Small intestine (tissue), 7 donors: ENCODE measurements around the gene AMPH. TPM values are rescaled to one million over a fixed set of nuclear protein-coding genes. Genes with fewer than 3 reads are reported as not detected.
"Not testable (repeated sequence)": the region's sequence is repeated elsewhere in the genome, so short reads cannot be mapped to it uniquely, and the experiment has no call there.

Experiments
- DNase-seq, 2 donors: peaks; one replicate each; pipeline versions ENCODE4 v3.0.0 to v3.0.0-alpha.2; 2013
- FAIRE-seq: peaks from 2 replicates; lab custom pipeline; 2012; peaks lifted over from hg19 to GRCh38; lab: Jason Lieb, UNC
- H3K27ac ChIP-seq, 3 donors: one replicate each; pipeline ENCODE4 v1.5.1; 2013; ENCODE audit warnings: low read length in 2 of 3, mild to moderate bottlenecking in 2 of 3, control low read depth in 1 of 3, inconsistent platforms in 1 of 3, low read depth in 1 of 3, moderate library complexity in 1 of 3
- H3K27me3 ChIP-seq, 3 donors: one replicate each; pipeline ENCODE4 v1.6.1; 2013; ENCODE audit warnings: low read length in 3 of 3, inconsistent platforms in 1 of 3; ENCODE audit not compliant: control insufficient read depth in 3 of 3, insufficient read depth in 3 of 3
- H3K36me3 ChIP-seq, 3 donors: one replicate each; pipeline ENCODE4 v1.6.1; 2013; ENCODE audit warnings: low read length in 3 of 3, inconsistent platforms in 1 of 3, low read depth in 1 of 3, mild to moderate bottlenecking in 1 of 3, moderate library complexity in 1 of 3; ENCODE audit not compliant: control insufficient read depth in 3 of 3, insufficient read depth in 2 of 3
- H3K4me1 ChIP-seq, 3 donors: one replicate each; pipeline ENCODE4 v1.6.1; 2013; ENCODE audit warnings: low read length in 2 of 3, inconsistent platforms in 1 of 3, low read depth in 1 of 3, mild to moderate bottlenecking in 1 of 3, moderate library complexity in 1 of 3; ENCODE audit not compliant: control insufficient read depth in 3 of 3, insufficient read depth in 2 of 3
- H3K4me3 ChIP-seq, 3 donors: one replicate each; pipeline ENCODE4 v1.5.1; 2013; ENCODE audit warnings: low read length in 3 of 3, control low read depth in 1 of 3, inconsistent platforms in 1 of 3, low read depth in 1 of 3, mild to moderate bottlenecking in 1 of 3, moderate library complexity in 1 of 3
- H3K9me3 ChIP-seq, 2 donors: one replicate each; pipeline ENCODE4 v1.6.1; 2013; ENCODE audit warnings: low read depth in 1 of 2, low read length in 1 of 2; ENCODE audit not compliant: control insufficient read depth in 2 of 2, insufficient read depth in 1 of 2
- WGBS, 3 donors: extraction: QIAGEN DNeasy Blood & Tissue Kit; methylation state at CpG; one replicate each; pipeline ENCODE4 v1.1.7; 2013; 5-methylcytosine and 5-hydroxymethylcytosine counted together
- polyA plus RNA-seq, 4 donors: library from polyadenylated mRNA; stranded (reverse) in 3 of 4; unstranded in 1 of 4; fragments of 200-250 nt in 3 of 4; fragments of 120-200 nt in 1 of 4; gene quantifications; one replicate each; pipeline versions ENCODE4 v1.2.1 to v1.2.3, GENCODE V29; 2013
- donor health status: healthy with polysubstance abuse.
- donor health status: control.
- donor health status: control.
- donor health status: Bipolar disorder and iron deficiency.
- donor health status: healthy.

AMPH gene
- polyA plus RNA-seq, 4 donors, result 0.54 to 2.7 (median 1.6) TPM; not detected in 1

GRCh38 chr7:38351601-38352000 lies 279.6 kb downstream of the AMPH start:
- no peak overlapping the region for H3K27ac ChIP-seq
- H3K4me3 ChIP-seq, result no peak overlapping the region
- no peaks in the 10 kb centered on the region for H3K27me3 ChIP-seq
- FAIRE-seq (no peak), DNase-seq (no peak)
- H3K4me1 ChIP-seq, result no peaks in the 10 kb centered on the region
- no peaks in the 10 kb centered on the region for H3K36me3 ChIP-seq
- WGBS, 3 donors, result 80 to 87% (median 86%) methylated on average over 4 of the region's 4 CpGs
- no peaks in the 10 kb centered on the region for H3K9me3 ChIP-seq

GRCh38 chr7:38350777-38351176 lies 280.4 kb downstream of the AMPH start:
- not testable (repeated sequence) for DNase-seq, H3K9me3 ChIP-seq
- WGBS, 3 donors, result 62 to 100% (median 65%) methylated on average over 1 to 3 of the region's 3 CpGs

GRCh38 chr7:38349869-38350583 lies 281.1 kb downstream of the AMPH start:
- DNase-seq, result peak in 1 of 2 donors; percentile 41
- 53 to 56% (median 54%) methylated on average over 5 to 6 of the region's 6 CpGs for WGBS, 3 donors
- not testable (repeated sequence) for H3K4me3 ChIP-seq, H3K4me1 ChIP-seq, H3K9me3 ChIP-seq, FAIRE-seq, H3K27me3 ChIP-seq, H3K36me3 ChIP-seq
- H3K27ac ChIP-seq, result peak overlapping the region in 1 of 3 donors; percentile 28

More at GRCh38 chr7:38350777-38351176, 280.4 kb downstream of the AMPH start:
- H3K36me3 ChIP-seq, H3K4me3 ChIP-seq, H3K27me3 ChIP-seq, FAIRE-seq, H3K4me1 ChIP-seq: not testable (repeated sequence)
- H3K27ac ChIP-seq, result peak overlapping the region in 1 of 3 donors; percentile 14

GRCh38 chr7:38349126-38349795 lies 281.9 kb downstream of the AMPH start:
- FAIRE-seq, H3K36me3 ChIP-seq, H3K9me3 ChIP-seq, H3K27me3 ChIP-seq, H3K4me1 ChIP-seq, DNase-seq, H3K4me3 ChIP-seq: not testable (repeated sequence)
- WGBS, 3 donors, result 71 to 85% (median 77%) methylated on average over 8 to 9 of the region's 9 CpGs
- peak overlapping the region in 1 of 3 donors; percentile 28 for H3K27ac ChIP-seq

- H3K9me3 ChIP-seq, H3K27ac ChIP-seq, H3K27me3 ChIP-seq, H3K36me3 ChIP-seq, H3K4me3 ChIP-seq, FAIRE-seq: not testable (repeated sequence)
- peak in 1 of 2 donors; percentile 60 for DNase-seq
- H3K4me1 ChIP-seq, result peaks cover 0 to 11% (median 0%) of the 10 kb centered on the region in 3 donors
- 45 to 58% (median 49%) methylated on average over 5 to 6 of the region's 6 CpGs for WGBS, 3 donors
Measured at GRCh38 chr7:38345299-38346172, 285.6 kb downstream of the AMPH start.

GRCh38 chr7:38344741-38345140 lies 286.4 kb downstream of the AMPH start:
- H3K27me3 ChIP-seq, FAIRE-seq, DNase-seq, H3K4me3 ChIP-seq, H3K36me3 ChIP-seq, H3K9me3 ChIP-seq, H3K27ac ChIP-seq: not testable (repeated sequence)
- 59 to 63% (median 60%) methylated on average over 3 of the region's 3 CpGs for WGBS, 3 donors
- peaks cover 0 to 16% (median 0%) of the 10 kb centered on the region in 3 donors for H3K4me1 ChIP-seq

- not testable (repeated sequence) for H3K9me3 ChIP-seq, H3K27me3 ChIP-seq, H3K36me3 ChIP-seq, FAIRE-seq
- peak overlapping the region in 1 of 3 donors; percentile 14 for H3K4me3 ChIP-seq
- H3K27ac ChIP-seq, result peak overlapping the region in 1 of 3 donors; percentile 34
- peak in 1 of 2 donors; percentile 1 for DNase-seq
- 57 to 89% (median 73%) methylated on average over 5 of the region's 5 CpGs for WGBS, 3 donors
- H3K4me1 ChIP-seq, result peaks cover 0 to 19% (median 0%) of the 10 kb centered on the region in 3 donors
Measured at GRCh38 chr7:38342135-38342534, 289.0 kb downstream of the AMPH start.

GRCh38 chr7:38341172-38341705 lies 289.9 kb downstream of the AMPH start:
- 58 to 69% (median 62%) methylated on average over 2 of the region's 2 CpGs for WGBS, 3 donors
- peaks cover 0 to 24% (median 0%) of the 10 kb centered on the region in 3 donors for H3K4me1 ChIP-seq
- FAIRE-seq, H3K9me3 ChIP-seq, H3K36me3 ChIP-seq, H3K27me3 ChIP-seq: not testable (repeated sequence)
- DNase-seq, result peak; percentile 39 to 72
- peak overlapping the region in 1 of 3 donors; percentile 13 for H3K4me3 ChIP-seq
- H3K27ac ChIP-seq, result peak overlapping the region in 2 of 3 donors; percentile 49 to 55
